Measurements from ENCODE around the gene SLC4A1.

- TF ChIP-seq EZH2phosphoT487 (IDR thresholded peaks at IDR 0.05; ENCODE audit: low read length) (no peak), CTCF (IDR thresholded peaks at IDR 0.05; ENCODE audit: low read length) (no peak)
Observed at GRCh38 chr17:44308320-44308818, 40.4 kb upstream of the SLC4A1 start, which contains the start of gene RUNDC3A.

All from MM.1S (cell line).